T follicular helper cell (primary cell): ENCODE data around the gene GKAP1.
"Not testable (repeated sequence)": the region's sequence is repeated elsewhere in the genome, so short reads cannot be mapped to it uniquely, and the experiment has no call there.

Experiments used
- DNase-seq: peaks from one replicate; pipeline ENCODE4 v3.0.0-alpha.2; 2020; ENCODE audit warnings: low read depth

Gene GKAP1

DNA sequence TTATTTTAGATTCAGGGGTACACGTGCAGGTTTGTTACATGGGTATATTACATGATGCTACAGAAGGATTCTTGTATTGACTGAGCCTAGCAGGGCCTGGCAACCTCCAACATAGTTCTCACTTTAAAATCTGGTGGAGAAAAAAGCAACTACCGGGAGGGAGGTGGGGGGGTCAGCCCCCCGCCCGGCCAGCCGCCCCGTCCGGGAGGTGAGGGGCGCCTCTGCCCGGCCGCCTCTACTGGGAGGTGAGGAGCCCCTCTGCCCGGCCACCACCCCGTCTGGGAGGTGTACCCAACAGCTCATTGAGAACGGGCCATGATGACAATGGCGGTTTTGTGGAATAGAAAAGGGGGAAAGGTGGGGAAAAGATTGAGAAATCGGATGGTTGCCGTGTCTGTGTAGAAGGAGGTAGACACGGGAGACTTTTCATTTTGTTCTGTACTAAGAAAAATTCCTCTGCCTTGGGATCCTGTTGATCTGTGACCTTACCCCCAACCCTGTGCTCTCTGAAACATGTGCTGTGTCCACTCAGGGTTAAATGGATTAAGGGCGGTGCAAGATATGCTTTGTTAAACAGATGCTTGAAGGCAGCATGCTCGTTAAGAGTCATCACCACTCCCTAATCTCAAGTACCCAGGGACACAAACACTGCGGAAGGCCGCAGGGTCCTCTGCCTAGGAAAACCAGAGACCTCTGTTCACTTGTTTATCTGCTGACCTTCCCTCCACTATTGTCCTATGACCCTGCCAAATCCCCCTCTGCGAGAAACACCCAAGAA is 88.8 kb downstream of the GKAP1 start:
- not testable (repeated sequence) for DNase-seq

DNA sequence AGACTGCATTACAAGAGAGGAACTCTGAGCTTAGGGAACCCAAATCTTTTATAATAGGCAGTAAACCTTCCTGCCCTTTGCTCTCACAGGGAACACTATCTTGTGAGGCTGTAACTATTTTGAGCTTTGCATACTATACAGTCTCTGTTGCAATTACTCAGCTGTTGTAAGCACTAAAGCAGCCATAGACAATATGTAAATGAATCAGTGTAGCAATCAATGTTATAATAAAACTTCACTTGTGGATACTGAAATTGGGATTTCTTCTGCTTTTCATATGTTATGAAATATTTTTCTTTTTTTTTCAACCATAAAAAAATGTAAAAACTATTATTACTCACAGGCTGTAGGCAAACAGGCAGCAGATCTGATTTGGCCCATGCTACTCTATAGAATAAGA is 93.1 kb downstream of the GKAP1 start:
- DNase-seq, result no peak

DNA sequence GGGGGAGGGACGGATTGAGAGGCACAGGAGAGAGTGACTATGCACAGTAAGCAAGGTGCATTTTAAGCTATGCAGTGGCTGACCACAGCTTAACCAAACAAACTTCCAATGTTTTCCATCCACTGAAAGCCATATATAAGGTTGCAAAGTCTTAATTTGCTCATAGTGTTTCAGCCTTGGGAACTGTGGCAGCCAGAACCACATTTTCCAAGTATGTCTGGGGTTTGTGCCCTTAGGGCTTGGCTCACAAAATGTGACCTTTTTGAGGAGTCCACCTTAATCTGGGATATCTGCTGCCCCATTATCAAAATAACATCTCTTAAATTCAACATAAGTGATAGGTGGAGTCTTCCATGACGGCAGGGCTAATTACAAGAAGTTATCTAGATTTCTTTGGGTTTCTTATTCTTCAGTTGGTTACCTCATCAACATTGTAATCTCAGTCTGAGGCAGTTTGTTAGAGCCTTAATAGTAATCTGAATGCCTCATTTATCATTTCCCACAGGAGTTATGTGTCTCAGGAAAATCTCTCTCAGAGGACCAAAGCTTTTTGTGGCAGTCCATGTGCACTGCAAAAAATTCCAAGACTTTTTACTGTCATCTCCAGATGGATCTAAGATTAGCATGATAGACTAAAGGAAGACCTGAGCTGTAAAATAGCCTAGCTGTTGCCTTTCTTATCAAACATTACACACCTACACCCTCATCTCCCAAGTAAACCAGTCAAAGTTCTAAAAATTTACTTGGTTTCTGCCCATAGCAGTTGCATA is 94.7 kb downstream of the GKAP1 start:
- DNase-seq, result no peak

DNA sequence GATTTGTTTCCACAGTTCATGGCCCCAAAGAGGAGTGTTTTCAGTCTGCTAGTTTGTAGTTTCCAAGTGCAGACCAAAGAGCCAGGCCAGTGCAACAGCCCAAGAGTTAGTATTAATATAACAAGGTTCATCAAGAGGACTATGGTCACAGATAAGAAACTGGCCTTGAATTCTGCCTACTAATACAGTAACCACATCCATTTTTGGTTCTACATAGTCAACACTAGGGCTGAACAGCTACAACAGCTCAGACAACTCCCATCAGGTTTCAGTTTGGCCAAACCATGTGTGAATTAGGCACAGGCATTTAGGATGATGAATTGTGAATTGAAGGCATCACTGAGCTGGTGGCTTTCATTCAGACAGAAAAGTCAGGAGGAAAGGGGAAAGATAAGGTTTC is 96.1 kb downstream of the GKAP1 start:
- no peak for DNase-seq

DNA sequence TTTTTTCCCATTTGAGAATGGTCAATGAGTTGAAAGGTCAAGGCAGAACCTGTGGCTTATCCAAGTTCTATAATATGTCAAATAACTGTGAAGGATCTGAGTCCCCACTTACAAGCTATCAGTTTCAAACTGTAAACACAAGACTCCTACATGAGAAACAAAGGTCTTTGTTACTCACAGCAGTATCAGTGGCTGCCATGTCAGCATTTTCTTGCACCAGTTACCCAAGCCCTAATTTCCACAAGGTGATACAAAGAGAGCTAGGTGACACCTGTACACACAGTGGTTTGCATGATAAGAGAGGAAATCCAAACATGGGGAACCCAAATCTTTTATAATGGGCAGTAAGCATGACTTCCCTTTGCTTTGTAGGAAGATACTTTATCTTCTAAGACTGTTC is 101.8 kb downstream of the GKAP1 start:
- DNase-seq, result no peak

DNA sequence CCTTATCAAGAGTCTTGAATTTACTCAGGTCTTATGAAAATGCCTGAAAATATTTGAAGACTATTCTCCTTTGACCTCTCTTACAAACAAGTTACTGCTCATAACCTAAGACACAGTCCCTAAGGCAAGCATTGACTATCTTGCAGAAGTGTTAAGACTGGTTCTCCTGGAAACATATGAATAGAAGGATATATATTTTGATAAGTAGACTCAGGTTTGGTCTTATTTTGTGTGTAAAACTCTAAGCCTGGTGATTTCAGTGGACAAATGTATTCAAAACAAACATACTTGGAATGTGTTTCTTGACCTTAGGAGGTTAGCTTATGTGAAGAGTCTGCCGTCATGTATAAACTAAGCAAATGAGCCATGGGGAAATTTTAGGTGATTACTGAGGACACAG is 102.3 kb downstream of the GKAP1 start:
- DNase-seq, result no peak

DNA sequence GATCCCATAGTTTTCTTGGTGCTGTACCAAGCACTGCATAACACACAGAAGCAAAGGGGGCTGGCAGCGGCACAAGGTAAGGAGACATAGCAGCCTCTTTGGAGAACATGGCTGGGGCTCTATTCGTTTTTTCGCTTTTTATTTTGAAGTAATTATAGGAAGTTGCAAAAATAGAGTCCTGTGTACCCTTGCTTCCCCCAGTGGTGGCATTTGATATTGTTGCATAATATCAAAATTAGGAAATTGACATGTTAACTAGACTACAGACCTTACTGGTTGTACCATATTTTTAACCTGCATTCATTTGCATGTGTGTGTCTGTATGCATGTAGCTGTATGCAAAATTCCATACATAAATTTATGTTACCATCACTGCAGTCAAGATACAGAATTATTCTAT is 103.2 kb downstream of the GKAP1 start:
- DNase-seq, result no peak

DNA sequence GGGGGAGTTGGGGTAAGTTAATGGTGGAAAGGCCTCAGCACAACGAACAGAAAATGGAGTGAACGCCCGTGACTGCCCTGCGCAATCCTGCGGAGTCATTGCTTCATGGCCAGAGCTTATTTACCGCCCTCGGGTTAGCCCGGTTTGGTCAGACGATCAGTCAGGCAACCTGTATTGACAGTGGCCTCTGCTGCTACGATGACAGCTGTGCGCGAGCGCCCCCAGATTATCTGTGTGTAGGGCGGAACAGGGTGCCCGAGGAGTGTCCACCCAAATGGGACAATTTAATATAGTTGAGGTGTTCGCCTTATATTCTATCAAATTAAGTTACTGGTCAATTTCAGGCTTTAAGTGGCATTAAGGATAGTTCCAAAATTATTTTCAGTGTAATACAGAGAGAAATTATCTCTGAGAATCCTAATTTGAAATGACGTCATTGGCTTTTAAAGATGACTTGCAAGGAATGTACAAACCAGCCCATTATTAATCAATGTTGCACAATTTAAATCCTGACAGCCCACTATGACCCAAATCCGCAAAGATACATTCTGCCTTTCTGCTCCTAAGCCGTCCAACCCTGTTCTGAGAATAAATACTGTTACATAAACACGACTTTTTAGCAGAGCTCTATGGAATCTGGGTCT is 108.9 kb downstream of the GKAP1 start:
- peak; percentile 29 for DNase-seq

DNA sequence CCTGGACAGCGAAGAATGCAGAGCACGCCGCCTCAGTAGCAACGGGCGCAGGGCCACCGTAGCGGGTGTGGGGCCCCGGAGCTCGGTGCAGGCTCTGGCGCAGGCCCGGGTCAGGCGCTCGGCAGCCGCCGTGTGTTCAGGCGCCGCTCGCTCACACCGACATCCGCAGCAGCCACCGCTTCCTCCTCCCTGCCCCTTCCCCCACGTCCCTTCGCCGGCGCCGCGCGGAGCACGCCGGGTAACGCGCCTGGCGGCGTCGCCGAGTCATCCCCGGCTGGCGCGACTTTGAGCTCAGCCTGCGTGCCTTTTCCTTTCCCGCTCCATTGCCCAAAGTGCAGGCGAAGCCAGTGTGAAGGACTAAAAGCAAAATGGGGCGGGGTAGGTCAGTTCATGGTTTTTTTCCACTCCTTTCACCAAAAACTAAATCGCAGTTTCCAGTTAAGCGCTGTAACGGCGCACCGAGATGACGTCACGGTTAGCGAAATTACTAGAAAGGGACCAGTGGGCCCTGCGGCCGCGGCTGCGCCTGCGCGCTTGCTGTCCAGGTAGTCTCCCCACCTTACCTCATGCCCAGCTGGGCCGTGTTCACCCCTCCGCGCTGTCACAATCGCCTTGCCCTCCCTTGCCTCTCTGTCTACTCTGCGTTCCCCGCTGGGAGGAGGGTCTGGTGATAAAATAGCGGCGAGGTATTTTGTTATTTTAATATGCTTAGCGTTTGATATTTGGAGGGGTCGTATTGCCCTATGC is 109.6 kb downstream of the GKAP1 start, which contains the start of gene UBQLN1:
UBQLN1 (minus strand) TSS at position 191 of the 747 bp plus-strand sequence. CDS start 279 bp downstream, outside the sequence.
- peak; percentile 88 for DNase-seq

DNA sequence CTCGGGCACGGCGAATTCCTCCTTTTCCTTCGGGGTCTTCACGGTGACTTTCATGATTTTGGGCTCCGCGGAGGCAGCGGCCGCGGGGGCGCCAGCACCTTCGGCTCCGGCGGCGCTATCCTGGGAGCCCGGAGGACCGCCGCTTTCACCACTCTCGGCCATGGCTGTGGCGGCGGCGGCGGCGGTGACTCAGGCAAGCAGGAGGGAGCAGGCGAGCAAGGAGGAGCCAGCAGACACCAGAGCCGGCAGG is 110.1 kb downstream of the GKAP1 start:
- DNase-seq, result no peak

DNA sequence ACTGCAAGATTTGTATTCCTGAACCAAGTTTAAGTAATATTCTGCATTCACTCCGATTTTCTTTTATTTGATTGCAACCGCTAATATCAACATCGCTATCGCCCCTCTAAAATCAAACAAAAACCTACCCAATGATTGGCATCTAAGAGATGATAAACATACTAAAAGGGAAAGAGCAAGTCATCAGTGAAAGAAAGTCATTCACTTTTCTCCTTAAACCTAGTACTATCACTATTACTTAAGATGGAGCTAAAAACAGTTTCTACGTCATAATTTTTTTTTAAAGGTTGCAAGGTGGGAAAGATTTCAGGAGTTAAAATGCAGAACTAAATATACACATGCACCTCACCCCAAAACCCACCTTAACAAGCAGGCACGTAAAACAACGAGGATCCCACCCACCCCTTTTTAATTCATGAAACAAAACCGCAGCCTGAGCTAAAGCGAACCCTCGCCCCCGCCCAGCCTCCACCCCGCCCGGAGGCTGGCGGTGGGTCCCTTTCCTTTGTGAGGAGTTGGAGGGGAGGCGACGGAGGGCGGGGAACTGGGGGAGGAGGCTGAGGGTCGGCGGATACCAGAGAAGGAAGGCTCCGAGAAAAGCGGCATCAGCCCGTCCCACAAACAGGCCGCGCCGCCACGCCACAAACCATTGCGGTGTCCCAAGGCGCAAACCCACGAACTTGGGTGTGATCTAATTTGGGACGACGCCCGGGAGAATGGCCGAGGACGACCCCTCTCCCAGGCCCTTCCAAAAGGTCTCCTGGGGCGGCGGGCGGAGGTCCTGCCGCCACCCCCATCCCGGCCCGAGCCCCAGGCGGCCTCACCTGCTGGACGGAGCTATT is 110.7 kb downstream of the GKAP1 start:
- DNase-seq, result peak; percentile 43

DNA sequence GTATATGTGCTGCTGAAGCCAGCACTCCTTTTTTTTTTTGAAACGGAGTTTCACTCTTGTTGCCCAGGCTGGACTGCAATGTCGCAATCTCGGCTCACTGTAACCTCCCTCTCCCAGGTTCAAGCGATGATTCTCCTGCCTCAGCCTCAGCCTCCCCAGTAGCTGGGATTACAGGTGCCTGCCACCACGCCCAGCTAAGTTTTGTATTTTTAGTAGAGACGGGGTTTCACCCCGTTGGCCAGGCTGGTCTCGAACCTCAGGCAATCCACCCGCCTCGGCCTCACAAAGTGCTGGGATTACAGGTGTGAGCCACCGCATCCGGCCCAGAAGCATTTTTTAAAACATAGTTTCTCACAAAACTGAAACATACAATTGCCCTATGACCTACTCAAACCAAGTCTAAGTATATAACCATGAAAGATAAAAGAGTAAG is 112.3 kb downstream of the GKAP1 start:
- not testable (repeated sequence) for DNase-seq

DNA sequence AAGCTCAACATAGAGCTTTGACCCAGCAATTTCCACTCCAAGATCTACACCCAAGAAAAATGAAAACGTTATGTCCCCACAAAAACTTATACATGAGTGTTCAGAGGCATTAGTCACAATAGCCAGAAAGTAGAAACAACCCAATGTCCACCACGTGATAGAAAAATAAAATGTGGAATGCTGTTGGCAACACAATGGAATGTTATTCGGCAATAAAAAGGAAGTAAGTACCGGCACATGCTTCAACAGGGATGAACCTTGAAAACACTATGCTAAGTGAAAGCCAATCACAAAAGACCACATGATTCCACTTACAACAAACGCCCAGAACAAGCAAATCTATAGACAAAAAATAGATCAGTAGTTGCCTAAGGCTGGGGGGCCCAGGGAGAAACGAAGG is 115.8 kb downstream of the GKAP1 start:
- DNase-seq, result no peak

DNA sequence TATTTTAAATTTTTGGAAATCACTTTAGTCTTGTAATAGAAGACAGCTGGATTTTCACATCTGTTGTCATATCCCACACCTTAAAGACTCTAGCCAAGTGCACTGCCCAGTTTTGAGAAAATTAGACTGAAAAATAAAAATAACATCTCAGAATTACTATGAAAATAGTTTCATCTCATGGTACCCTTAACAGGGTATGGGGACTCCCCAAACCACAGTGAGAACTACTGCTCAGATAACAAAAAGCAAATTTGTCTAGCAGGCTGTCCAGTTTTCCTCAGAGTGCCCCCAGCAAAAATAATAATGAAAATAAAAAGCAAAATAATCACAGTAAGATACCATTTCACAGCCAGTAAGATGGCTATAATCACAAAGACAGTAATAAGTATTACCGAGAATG is 116.3 kb downstream of the GKAP1 start:
- no peak for DNase-seq

DNA sequence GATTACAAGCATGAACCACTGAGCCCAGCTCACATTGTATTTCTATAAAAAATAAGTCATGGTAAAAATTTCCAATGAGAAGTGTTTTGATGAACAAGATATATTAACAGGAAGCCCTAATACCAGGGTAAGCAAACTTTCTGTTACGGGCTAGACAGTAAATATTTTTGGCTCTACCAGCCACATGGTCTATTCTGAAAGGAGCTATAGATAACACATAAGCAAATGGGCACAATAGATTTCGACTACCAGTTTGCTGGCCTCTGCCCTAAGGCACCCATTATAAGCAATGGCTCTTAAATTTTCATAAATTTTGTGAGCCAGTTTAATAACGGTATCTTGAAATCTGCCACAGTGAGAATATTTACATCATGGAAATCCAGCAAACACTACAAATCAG is 118.0 kb downstream of the GKAP1 start:
- no peak for DNase-seq

DNA sequence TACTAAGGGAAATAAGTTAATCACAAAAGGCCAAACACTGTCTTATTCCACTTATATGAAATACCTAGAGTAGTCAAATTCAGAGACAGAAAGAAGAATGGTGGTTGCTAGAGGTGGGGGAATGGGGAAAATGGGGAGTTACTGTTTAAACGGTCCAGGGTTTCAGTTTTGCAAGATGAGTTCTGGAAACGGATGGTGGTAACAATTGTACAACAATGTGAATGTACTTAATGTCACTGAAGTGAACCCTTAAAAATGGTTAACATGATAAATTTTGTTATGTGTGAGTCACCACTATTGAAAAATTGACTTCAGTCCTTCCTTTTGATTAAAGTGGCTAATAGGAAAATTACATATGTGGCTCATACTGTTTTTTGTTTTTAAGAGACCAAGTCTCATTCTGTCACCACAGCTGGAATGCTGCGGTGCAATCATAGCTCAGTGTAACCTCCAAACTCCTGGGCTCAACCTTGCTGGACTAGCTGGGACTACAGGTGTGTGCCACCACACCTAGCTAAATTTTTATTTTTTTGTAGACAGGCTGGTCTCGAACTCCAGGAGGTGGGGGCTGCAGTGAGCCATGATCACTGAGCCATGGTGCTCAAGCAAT is 118.5 kb downstream of the GKAP1 start:
- DNase-seq, result no peak

DNA sequence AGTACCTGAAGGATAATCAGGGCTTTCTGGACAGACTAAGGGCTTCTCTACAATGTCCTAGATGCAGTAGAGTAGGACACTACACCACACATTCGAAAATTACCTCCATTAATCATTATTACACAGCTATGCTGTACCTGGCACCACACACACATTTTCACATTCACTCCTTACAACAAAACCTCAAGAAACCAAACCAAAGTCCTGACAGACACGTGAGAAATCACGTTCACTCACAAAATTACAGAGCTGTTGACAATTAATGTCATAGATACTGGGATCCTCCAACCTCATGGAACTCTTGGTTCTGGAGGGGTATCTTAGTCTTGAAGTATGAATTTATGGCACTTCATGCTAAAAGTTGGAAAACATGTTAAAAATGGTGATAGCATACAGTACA is 126.1 kb downstream of the GKAP1 start:
- no peak for DNase-seq
